HG03045 (cell line): ENCODE results near the gene DERL3.
"Not testable (repeated sequence)": the region's sequence is repeated elsewhere in the genome, so short reads cannot be mapped to it uniquely, and the experiment has no call there.

Experiments used
- ATAC-seq: cut with Tn5 transposase; IDR thresholded peaks from one replicate; pipeline ENCODE4 v1.9.1; 2021; ENCODE audit warnings: mild to moderate bottlenecking, moderate library complexity; ENCODE audit not compliant: unreplicated experiment

Gene DERL3

GRCh38 chr22:23838681-23839468 is at the start of gene DERL3:
Gene DERL3 (minus strand): TSS chr22:23839006. CDS start chr22:23838987, 19 bp downstream.
- ATAC-seq, result peak; percentile 84

GRCh38 chr22:23884140-23884539 is 45.3 kb upstream of the DERL3 start:
- ATAC-seq, result no peak

- no peak for ATAC-seq
Observed at GRCh38 chr22:23883658-23884057, 44.9 kb upstream of the DERL3 start.

GRCh38 chr22:23882370-23882769 is 43.6 kb upstream of the DERL3 start:
- no peak for ATAC-seq

GRCh38 chr22:23878219-23878618 is 39.4 kb upstream of the DERL3 start:
- no peak for ATAC-seq

- ATAC-seq, result no peak
Observed at GRCh38 chr22:23877566-23877965, 38.8 kb upstream of the DERL3 start.

- ATAC-seq, result no peak
Observed at GRCh38 chr22:23875801-23876200, 37.0 kb upstream of the DERL3 start.

GRCh38 chr22:23874871-23875270 is 36.1 kb upstream of the DERL3 start:
- no peak for ATAC-seq

- no peak for ATAC-seq
Observed at GRCh38 chr22:23868580-23868979, 29.8 kb upstream of the DERL3 start.

- not testable (repeated sequence) for ATAC-seq
Observed at GRCh38 chr22:23864499-23865154, 25.8 kb upstream of the DERL3 start.

GRCh38 chr22:23862103-23862502 is 23.3 kb upstream of the DERL3 start:
- no peak for ATAC-seq

- ATAC-seq, result not testable (repeated sequence)
Observed at GRCh38 chr22:23860187-23860586, 21.4 kb upstream of the DERL3 start.

GRCh38 chr22:23859201-23859600 is 20.4 kb upstream of the DERL3 start:
- no peak for ATAC-seq

- no peak for ATAC-seq
Observed at GRCh38 chr22:23858484-23858815, 19.6 kb upstream of the DERL3 start.

- peak; percentile 92 for ATAC-seq
Observed at GRCh38 chr22:23857606-23858483, 19.0 kb upstream of the DERL3 start, which contains the start of gene SLC2A11. Gene SLC2A11 (plus strand): TSS chr22:23857875. CDS start chr22:23858000, 125 bp downstream.

- peak; percentile 38 for ATAC-seq
Observed at GRCh38 chr22:23856721-23857605, 18.2 kb upstream of the DERL3 start.

- no peak for ATAC-seq
Observed at GRCh38 chr22:23850136-23850611, 11.4 kb upstream of the DERL3 start.

- ATAC-seq, result peak; percentile 44
Observed at GRCh38 chr22:23849009-23850006, 10.5 kb upstream of the DERL3 start.
